Stimulated activated CD8-positive, alpha-beta memory T cell treated with anti-CD3 and anti-CD28 coated beads, Interleukin-2, amount 100 ng/mL, for 48 hours (primary cell): ENCODE results near the gene ZNF711.
"Not testable (repeated sequence)": the region's sequence is repeated elsewhere in the genome, so short reads cannot be mapped to it uniquely, and the experiment has no call there.

Experiments used
- DNase-seq, 2 donors: peaks; one replicate each; pipeline ENCODE4 v3.0.0-alpha.2; 2020; ENCODE audit warnings: low read depth in 2 of 2

Gene ZNF711

DNA sequence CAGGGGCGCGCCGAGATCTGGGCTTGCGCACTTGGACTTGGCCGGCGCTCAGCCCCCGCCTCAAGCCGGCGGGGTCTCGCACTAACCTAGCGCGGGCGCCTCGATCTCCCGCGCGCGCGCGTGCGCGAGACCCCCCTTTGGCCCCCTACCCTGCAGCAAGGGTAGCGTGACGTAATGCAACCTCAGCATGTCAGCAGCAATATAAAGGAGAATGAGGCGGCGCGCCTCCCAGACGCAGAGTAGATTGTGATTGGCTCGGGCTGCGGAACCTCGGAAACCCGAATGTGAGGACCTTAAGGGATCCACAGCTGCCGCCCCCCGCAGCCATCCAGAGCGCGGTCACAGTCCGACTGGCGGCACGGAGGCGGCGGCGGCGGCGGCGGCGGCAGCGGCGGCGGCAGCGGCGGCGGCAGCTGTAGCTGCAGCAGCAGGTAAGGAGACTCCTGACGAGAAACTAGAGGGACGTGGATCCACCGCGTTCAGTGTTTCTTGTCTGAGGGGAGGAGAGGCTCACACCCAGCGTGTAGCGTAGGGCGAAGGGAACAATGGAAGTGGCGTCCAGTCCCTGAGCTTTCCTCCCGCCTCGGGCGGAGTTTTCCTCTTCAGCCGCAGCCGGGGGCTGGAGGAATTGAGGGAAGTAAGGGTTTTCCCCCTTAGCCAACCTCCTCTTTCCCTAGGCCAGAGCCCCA, at the start of gene ZNF711, which contains the start of gene SATL1:
Gene ZNF711 (plus strand): TSS at position 231 of the 689 bp plus-strand sequence. CDS start 3,582 bp downstream, outside the sequence.
Gene SATL1 (minus strand): TSS at position 19 of the 689 bp plus-strand sequence. CDS start 134,811 bp downstream, outside the sequence.
- DNase-seq: peak in 1 of 2 donors; percentile 9

DNA sequence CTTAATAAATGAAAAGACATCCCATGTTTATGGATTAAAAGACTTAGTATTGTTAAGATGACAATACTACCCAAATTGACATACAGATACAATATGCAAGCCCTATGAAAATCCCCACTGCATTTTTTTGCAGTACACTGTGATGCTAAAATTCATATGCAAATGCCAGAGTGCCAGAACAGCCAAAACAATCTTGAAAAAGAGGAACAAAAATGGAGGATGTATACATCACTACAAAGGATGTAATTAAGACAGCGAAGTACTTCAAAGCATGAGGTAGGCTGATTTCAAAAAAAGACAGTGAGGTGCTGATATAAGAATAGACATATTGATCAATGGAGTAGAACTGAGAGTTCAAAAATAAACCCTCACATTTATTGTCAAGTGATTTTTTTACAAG, 47.5 kb upstream of the ZNF711 start:
- DNase-seq: no peak

DNA sequence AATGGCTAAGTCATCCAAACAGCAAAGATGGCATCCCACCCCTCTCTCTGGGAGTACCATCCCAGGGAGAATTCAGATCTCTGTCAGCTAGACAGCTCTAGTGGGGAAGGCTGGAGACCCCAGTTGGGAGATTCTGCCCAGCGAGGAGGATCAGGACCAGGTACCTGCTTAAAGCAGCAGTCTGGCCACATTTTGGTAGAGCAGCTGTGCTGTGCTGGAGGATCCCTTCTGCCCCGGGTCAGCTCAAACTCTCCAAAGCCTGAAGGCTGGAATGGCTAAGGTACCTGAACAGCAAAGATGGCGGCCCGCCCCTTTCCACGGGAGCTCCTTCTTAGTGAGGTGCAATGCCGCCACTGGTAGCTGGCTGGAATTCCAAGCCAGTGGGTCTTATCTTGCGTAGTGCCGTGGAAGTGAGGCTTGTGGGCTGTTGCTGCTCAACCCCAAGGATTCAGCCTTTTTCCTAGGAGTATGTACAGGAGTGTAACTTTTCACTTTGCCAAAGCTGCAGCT, 40.3 kb upstream of the ZNF711 start:
- DNase-seq: no peak

DNA sequence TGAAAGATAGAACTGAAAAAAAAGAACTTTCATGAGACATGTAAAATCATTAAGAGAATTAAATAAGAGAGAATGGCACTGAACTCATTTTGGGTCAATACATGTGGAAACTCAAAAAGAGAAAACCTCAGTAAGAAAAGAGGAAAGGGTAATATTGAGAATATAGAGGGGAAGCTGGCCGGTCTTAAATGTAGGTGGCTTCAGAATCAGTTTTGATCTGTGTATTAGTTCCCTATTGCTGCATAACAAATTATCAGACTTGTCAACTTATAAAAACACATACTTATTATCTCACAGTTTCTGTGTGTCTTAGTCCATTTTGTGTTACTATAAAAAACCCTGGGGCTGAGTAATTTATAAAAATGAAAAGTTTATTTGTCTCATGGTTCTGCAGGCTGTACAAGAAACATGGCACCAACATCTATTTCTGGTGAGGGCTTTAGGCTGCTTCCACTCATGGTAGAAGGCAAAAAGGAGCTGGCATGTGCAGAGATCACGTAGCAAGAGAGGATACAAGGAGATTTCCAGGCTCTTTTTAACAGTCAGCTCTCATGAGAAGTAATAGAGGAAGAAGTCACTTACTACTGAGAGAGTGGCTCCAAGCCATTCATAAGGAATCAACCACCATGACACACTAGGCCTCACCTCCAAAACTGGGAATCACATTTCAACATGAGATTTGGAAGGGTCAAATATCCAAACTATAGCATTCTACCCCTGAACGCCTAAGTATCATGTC, 29.8 kb upstream of the ZNF711 start:
- DNase-seq: no peak

DNA sequence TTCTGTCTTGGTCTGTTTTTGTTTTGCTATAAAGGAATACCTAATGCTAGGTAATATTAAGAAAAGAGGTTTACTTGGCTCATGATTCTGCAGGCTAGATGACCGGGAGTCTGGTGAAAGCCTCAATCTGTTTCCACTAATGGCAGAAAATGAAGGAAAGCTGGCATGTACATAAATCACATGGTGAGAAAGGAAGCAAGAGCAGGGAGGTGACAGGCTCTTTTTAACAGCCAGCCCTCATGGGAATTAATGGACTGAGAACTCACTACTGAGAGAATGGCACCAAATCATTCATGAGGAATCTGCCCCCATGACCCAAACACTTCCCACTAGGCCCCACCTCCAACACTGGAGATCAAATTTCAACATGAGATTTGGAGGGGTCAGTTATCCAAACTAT, 27.8 kb upstream of the ZNF711 start:
- no peak for DNase-seq

DNA sequence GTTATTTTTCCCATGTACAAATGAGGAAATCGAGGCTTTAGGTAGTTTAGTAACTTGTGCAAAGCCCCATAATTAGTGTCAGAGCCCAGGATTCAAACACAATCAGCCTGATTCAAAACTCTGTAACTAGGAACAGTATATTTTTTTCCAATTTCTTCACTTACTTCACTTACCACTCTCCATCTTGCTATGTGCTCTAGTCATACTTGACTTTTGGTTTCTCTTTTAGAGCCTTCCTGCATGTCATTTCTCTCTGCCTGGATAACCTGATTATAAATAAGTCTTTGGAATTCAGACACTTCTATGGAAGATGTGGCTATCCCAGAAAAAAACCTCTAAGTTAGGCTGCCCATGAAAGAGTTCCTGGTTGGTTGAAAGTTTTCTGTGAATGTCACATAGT, 22.4 kb upstream of the ZNF711 start:
- DNase-seq: no peak

DNA sequence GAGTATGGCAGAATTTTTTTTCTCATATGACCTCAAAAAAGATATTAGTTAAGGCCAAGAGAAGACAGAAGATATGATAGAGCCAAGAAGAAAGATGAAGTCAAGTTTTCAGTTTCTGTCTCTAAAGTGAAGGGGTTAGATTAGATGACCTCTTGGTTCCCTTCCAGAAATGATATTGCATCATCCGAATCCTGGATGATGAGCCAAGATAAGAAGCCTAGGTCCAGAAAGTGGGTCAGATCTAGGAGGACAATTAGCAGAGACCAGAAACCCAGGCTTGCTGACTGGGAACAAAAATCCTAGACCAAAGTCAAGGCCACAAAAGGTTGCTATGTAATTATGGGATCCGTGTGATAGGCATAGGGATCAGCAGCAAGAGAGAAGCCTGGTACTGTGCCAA, 20.4 kb upstream of the ZNF711 start:
- DNase-seq: no peak

DNA sequence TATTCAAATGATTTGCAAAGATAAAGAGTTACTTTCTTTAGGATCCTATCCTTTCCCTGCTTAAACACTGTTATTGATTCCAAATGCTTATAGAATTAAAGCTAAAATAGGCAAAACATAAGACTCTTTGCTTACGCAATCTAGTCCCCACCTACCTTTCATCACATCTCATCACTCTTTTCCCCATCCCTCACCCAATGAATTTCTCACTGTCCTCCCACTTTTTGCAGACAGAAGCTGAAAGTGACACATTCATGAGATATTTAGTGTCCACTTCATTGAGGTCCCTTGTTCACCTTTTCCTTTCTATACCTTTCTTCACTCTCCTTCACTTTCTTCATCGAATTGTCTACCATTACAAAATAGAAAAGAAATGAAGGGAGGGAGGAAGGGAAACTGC, 636 bp upstream of the ZNF711 start:
- no peak for DNase-seq

DNA sequence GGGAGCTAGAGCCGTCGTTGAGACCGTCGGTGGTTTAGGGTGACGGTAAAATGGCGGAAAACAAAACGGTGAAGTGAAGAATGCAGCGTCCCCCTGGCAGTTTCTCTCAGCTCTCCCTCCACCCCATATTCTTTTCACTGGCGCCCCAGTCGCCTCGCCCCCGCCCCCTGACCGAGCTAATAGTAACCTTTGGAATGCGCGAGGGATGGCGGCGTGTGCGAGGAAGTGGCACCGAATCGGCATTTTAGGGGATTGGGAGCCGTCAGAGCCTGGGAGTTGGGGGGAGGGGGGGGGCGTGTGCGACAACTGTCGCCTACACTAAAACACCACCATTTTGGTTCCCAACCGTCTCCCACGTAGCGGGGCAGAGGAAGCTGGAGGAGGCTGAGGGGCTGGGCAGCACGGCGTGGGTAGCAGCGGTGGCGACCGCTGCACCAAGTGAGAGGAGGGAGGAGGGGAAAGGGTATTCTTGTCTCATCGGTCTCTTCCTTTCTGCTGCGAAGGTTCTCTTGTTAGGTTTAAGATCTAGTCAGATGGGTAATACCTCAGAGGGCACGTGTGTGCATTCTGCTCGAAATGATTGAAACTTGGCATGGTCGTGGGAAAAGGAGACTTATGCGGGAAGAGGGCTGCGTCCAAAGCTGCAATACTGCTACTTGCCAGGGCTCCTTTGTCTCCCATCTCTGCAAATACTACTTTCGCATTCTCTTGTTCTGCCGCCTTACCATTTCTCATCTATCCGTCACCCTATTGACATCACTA, 840 bp downstream of the ZNF711 start:
- no peak for DNase-seq

DNA sequence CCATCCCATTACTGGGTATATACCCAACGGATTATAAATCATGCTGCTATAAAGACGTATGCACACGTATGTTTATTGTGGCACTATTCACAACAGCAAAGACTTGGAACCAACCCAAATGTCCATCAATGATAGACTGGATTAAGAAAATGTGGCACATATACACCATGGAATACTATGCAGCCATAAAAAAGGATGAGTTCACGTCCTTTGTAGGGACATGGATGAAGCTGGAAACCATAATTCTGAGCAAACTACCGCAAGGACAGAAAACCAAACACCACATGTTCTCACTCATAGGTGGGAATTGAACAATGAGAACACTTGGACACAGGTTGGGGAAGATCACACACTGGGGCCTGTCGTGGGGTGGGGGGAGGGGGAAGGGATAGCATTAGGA, 41.5 kb downstream of the ZNF711 start:
- not testable (repeated sequence) for DNase-seq

DNA sequence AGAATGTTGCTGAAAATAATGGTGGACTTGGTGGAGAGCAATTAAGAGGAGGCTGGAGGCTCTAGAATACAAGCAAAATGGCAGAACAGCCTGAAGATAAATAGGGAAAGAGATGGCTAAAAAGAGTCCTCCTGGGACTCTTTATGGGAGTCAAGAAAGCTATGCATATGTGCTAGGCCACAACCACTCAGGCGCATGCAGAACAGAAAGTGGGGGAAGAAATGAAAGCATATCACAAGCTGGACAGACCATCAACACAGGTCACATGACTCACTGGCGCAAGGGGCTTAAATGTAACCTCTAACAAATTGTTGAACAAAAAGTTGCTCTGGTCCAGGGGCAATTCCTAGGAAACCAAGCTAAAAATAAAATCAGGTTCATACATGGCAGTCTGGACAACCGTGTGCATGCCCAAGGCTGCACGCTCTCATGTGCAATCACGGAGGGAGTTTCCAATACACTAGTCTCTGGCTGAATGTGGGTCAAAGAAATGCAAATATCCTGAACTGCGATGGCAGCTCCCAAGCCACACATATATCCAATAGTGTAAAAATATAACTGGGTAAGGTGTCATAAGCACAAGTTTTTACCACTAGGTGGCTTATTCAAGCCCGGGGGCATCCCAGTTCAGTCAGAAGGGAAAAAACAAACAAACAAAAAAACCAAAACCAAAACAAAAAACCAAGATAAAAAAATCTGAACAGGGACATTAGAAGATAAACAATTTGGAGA, 45.4 kb downstream of the ZNF711 start:
- DNase-seq: no peak

DNA sequence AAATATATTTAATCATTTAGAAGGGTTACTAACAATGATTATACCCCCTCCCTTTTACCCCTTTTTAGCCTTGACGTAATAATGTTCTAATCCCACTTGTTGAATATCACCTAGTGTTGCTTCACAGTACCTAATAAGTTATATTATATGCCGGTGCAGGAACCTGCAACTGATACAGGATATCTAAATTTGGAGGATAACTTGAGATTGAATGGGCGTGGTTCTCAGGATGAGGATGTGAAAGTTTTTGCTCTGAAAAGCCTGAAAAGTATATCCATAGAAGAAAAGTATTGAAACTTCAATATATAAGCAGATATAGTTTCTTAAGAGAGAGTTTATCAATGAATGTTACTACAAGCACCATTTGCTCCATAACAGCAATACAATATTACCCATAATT, 59.8 kb downstream of the ZNF711 start:
- no peak for DNase-seq

DNA sequence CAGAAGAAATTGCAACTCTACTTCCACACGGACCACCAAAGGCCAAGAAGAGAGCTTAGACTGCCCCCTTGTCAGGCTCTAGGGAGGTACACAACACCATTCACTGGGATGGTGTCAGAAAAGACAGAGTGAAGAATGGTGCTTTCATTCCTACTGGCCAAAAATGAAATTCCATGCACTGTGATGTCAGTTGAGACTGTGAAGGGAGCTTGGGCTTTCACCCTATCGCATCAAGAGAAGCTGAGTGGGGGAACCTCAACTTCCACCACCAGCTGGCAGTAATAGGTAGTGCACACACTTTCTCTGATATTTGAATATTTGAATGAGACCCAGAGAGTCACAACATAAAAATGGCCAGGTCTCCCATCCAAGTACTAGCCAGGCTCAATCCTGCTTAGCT, 65.9 kb downstream of the ZNF711 start:
- DNase-seq: no peak

DNA sequence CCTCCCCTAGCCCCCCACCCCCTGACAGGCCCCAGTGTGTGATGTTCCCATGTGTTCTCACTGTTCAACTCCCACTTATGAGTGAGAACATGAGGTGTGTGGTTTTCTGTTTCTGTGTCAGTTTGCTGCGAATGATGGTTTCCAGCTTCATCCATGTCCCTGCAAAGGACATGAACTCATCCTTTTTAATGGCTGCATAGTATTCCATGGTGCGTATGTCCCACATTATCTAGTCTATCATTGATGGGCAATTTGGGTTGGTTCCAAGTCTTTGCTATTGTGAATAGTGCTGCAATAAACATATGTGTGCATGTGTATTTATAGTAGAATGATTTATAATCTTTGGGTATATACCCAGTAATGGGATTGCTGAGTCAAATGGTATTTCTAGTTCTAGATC, 67.6 kb downstream of the ZNF711 start:
- DNase-seq: not testable (repeated sequence)
